DND-41 (cell line): ENCODE measurements around the gene DDN.

ENCODE experiments used
- ATAC-seq: fragments of 200-7000 bp; cut with Tn5 transposase; 3 replicates; pipeline ENCODE4 v1.9.1; 2021; ENCODE audit warnings: low read depth; ENCODE audit not compliant: insufficient read depth
- DNase-seq: peaks from one replicate; pipeline ENCODE4 v3.0.0-alpha.2; 2020
- H2AFZ ChIP-seq: 2 replicates; pipeline ENCODE4 v1.6.0; 2012; ENCODE audit warnings: low read depth, low read length
- H3K27ac ChIP-seq: 2 replicates; pipeline ENCODE4 v1.5.1; 2012; ENCODE audit warnings: low read length, inconsistent platforms
- H3K27me3 ChIP-seq: fragments of 200-600 bp; sonication (generic); 2 replicates; pipeline ENCODE4 v1.6.0; 2012; ENCODE audit warnings: low read length, mild to moderate bottlenecking, inconsistent platforms; ENCODE audit not compliant: insufficient read depth, poor library complexity
- H3K36me3 ChIP-seq: 2 replicates; pipeline ENCODE4 v1.5.1; 2012; ENCODE audit warnings: low read length, inconsistent platforms; ENCODE audit not compliant: insufficient read depth
- H3K4me1 ChIP-seq: 2 replicates; pipeline ENCODE4 v1.5.1; 2012; ENCODE audit warnings: mild to moderate bottlenecking, low read length; ENCODE audit not compliant: insufficient read depth
- H3K4me2 ChIP-seq: 2 replicates; pipeline ENCODE4 v1.6.0; 2012; ENCODE audit warnings: mild to moderate bottlenecking, moderate library complexity, low read length, inconsistent platforms; ENCODE audit not compliant: insufficient read depth
- H3K4me3 ChIP-seq, 2 experiments: fragments of 200-600 bp in 1 of 2; shearing (Covaris generic) in 1 of 2; 2 replicates each; pipeline ENCODE4 v1.5.1; 2012 to 2016; ENCODE audit warnings: inconsistent platforms in 2 of 2, low read length in 2 of 2, mild to moderate bottlenecking in 2 of 2, low read depth in 1 of 2, moderate library complexity in 1 of 2
- H3K79me2 ChIP-seq: 2 replicates; pipeline ENCODE4 v1.6.0; 2012; ENCODE audit warnings: low read length, inconsistent platforms; ENCODE audit not compliant: insufficient read depth
- H3K9ac ChIP-seq: 2 replicates; pipeline ENCODE4 v1.6.0; 2012; ENCODE audit warnings: low read depth, mild to moderate bottlenecking, inconsistent platforms, low read length, moderate library complexity
- H3K9me3 ChIP-seq: 2 replicates; pipeline ENCODE4 v1.5.1; 2012; ENCODE audit warnings: low read length, moderate library complexity, mild to moderate bottlenecking, inconsistent platforms; ENCODE audit not compliant: insufficient read depth, severe bottlenecking
- H4K20me1 ChIP-seq: 2 replicates; pipeline ENCODE4 v1.6.0; 2012; ENCODE audit warnings: low read length; ENCODE audit not compliant: insufficient read depth
- EZH2 ChIP-seq: IDR thresholded peaks from 3 replicates; pipeline ENCODE4 v1.6.1; 2012; ENCODE audit warnings: borderline replicate concordance, low read depth, mild to moderate bottlenecking, moderate library complexity, low read length, inconsistent platforms; ENCODE audit not compliant: severe bottlenecking
- TF ChIP-seq, protein P1 (sequence below): IDR thresholded peaks from 2 replicates; pipeline ENCODE4 v1.5.1; 2012; ENCODE audit warnings: borderline replicate concordance, low read length, moderate library complexity, mild to moderate bottlenecking; ENCODE audit not compliant: poor library complexity, severe bottlenecking; ENCODE audit errors: extremely low read depth

The DDN gene

DNA sequence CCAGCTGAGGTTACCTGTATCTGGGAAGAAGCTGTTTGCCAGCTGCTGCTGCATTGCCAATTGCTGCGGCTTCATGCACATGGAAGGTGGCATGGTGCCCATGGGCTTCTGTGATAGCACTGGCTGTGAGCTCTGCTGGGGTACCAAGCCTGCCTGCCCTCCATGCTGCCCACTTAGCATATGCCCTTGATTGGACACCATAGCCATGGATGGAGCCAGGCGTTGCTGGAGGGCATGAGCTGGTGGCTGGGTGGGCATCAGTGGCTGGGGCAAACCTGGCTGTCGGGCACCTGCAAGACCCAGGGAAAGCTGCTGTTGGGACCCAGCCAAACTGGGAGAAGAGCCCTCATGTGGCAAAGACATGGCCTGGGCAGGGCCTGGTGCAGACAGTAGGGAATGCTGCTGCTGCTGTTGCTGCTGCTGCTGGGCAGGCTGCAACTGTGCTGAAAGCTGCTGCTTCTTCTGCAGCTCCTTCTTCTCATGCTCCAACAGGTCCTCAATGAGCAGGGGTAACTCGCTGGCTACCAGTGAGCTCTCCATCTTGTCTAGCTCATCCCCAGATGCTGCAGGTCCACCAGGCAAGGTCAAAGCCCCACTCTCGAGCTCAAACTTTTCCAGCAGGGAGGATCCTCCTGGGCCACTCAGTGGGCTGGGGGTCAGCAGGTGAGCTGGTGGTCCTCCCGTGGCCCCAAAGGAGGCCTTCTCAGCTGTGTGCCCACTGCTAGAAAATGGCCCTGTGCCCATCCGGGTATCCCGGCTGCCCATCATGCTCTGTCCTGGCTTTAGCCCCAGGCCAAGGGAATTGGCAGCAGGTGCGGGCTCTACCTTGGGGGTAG, 38.2 kb upstream of the DDN start:
- peaks cover 59% of the 10 kb centered on the region for H4K20me1 ChIP-seq
- peaks cover 96% of the 10 kb centered on the region for H3K36me3 ChIP-seq
- no peak overlapping the region for H2AFZ ChIP-seq
- no peaks in the 10 kb centered on the region for H3K27me3 ChIP-seq
- H3K4me2 ChIP-seq = no peak overlapping the region
- H3K27ac ChIP-seq = no peak overlapping the region
- H3K4me1 ChIP-seq = no peaks in the 10 kb centered on the region
- H3K9me3 ChIP-seq = no peaks in the 10 kb centered on the region
- DNase-seq (no peak), ATAC-seq (no peak)
- H3K4me3 ChIP-seq = no peak overlapping the region
- H3K79me2 ChIP-seq = peaks cover 19% of the 10 kb centered on the region
- H3K9ac ChIP-seq = no peak overlapping the region
- TF ChIP-seq EZH2 = no peak
- TF ChIP-seq, protein P1, sequence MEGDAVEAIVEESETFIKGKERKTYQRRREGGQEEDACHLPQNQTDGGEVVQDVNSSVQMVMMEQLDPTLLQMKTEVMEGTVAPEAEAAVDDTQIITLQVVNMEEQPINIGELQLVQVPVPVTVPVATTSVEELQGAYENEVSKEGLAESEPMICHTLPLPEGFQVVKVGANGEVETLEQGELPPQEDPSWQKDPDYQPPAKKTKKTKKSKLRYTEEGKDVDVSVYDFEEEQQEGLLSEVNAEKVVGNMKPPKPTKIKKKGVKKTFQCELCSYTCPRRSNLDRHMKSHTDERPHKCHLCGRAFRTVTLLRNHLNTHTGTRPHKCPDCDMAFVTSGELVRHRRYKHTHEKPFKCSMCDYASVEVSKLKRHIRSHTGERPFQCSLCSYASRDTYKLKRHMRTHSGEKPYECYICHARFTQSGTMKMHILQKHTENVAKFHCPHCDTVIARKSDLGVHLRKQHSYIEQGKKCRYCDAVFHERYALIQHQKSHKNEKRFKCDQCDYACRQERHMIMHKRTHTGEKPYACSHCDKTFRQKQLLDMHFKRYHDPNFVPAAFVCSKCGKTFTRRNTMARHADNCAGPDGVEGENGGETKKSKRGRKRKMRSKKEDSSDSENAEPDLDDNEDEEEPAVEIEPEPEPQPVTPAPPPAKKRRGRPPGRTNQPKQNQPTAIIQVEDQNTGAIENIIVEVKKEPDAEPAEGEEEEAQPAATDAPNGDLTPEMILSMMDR = no peak

DNA sequence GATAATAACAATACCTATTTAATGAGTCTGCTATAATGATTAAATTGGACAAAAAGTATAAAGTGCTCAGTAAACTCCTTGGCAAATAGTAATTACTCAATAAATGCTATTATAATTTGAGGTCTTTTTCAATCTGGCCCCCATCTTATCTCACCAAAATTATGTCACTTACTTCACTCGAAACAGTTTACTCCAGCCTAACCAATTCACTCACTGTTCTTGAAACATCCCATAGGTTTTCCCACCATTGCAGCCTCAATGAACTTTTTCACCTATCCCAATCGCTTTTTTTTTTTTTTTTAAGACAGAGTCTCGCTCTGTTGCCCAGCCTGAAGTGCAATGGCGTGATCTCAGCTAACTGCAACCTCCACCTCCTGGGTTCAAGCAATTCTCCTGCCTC, 36.9 kb upstream of the DDN start:
- Histone ChIP-seq H3K27ac (no peak overlapping the region), H3K4me1 (no peaks in the 10 kb centered on the region), H3K27me3 (no peaks in the 10 kb centered on the region), H2AFZ (no peak overlapping the region), H3K9me3 (no peaks in the 10 kb centered on the region), H3K9ac (no peak overlapping the region), H3K4me3 (no peak overlapping the region), H3K79me2 (peaks cover 19% of the 10 kb centered on the region), H3K4me2 (no peak overlapping the region), H4K20me1 (peaks cover 60% of the 10 kb centered on the region), H3K36me3 (peaks cover 96% of the 10 kb centered on the region)
- TF ChIP-seq EZH2 = no peak
- TF ChIP-seq, protein P1 = no peak
- ATAC-seq (no peak), DNase-seq (no peak)

DNA sequence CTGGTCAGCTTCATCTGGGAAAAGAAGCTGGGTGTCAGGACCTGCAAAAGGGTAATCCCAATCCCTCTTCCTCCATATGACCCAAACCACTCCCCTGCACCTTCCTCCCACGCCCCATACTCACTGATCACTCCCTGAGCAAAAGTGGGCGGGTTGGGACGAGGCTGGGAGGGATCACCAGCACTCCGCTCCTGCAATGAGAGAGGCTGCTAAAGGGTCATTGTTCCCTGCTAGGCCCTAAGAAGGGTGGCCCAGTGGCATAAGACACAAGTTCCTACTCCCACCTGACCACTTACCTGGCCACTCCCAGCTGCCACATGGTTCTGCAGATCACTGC, 35.1 kb upstream of the DDN start:
- Histone ChIP-seq H3K79me2 (peaks cover 15% of the 10 kb centered on the region), H3K4me3 (no peak overlapping the region), H3K9ac (no peak overlapping the region), H3K4me2 (no peak overlapping the region), H4K20me1 (peaks cover 65% of the 10 kb centered on the region), H3K27me3 (no peaks in the 10 kb centered on the region), H3K36me3 (peaks cover 96% of the 10 kb centered on the region), H2AFZ (no peak overlapping the region), H3K4me1 (no peaks in the 10 kb centered on the region), H3K27ac (no peak overlapping the region), H3K9me3 (no peaks in the 10 kb centered on the region)
- no peak for TF ChIP-seq EZH2
- TF ChIP-seq, protein P1 = no peak
- DNase-seq = no peak
- ATAC-seq = no peak
